HFF-Myc (cell line): Measurements from ENCODE around the gene TRIM64.
"Not testable (repeated sequence)": the region's sequence is repeated elsewhere in the genome, so short reads cannot be mapped to it uniquely, and the experiment has no call there.

Experiments
- DNase-seq: peaks from one replicate; pipeline ENCODE4 v3.0.0-alpha.2; 2011; ENCODE audit warnings: low read depth; ENCODE audit errors: extremely low read depth
- H3K4me3 ChIP-seq: replicated peaks from 2 replicates; pipeline ENCODE4 v1.5.1; 2011; ENCODE audit warnings: low read depth, mild to moderate bottlenecking, control low read depth, low read length
- TF ChIP-seq, protein P1 (sequence below): IDR thresholded peaks from 2 replicates; pipeline ENCODE4 v1.5.1; 2012; ENCODE audit warnings: mild to moderate bottlenecking, low read depth, low read length, control low read depth; ENCODE audit errors: missing control alignments

Gene TRIM64, protein sequence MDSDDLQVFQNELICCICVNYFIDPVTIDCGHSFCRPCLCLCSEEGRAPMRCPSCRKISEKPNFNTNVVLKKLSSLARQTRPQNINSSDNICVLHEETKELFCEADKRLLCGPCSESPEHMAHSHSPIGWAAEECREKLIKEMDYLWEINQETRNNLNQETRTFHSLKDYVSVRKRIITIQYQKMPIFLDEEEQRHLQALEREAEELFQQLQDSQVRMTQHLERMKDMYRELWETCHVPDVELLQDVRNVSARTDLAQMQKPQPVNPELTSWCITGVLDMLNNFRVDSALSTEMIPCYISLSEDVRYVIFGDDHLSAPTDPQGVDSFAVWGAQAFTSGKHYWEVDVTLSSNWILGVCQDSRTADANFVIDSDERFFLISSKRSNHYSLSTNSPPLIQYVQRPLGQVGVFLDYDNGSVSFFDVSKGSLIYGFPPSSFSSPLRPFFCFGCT

DNA sequence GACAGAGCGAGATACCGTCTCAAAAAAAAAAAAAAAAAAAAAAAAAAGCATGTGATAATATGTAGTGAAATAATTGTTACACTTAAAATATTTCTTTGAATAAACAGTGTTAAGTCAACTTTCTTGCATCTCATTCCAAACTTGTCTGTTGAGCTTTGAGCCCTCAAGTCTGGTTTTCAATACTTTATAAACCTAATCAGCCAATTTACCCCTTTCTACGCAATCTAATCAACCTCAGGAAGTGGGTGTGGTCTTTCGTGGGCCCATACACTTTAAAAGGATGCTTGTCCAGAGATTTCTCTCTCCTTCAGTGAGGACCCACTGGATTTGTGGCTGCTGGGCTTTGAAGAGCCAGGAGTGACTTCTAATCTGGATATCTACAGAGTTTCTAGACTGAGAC is at the start of gene TRIM64:
Gene TRIM64 (plus strand): TSS at position 301 of the 400 bp plus-strand sequence. CDS start 2,467 bp downstream, outside the sequence.
- not testable (repeated sequence) for DNase-seq, H3K4me3 ChIP-seq

DNA sequence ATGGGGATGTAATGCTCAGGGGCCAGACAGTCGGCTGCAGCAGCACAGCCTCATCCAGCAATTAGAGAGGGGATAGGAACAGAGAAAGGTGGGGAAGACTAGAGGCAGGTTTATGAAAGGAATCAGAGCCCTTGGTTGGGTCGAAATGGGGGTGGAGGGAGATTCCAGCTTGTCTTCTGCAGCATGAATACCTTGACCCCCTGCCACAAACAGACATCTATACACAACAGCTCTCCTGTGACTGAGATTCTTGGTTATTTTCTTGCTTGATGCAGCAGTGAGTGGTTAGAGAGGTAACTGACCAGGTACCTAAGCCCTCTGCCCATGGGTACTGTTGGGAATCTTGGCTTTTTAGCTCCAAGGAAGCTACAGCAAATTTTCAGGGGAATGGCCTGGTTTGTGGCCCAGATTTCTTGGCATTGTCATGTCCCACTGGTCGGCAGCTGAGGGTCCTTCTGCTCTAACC is 43.6 kb upstream of the TRIM64 start, which contains the start of gene TRIM49D1:
Gene TRIM49D1 (minus strand): TSS at position 51 of the 466 bp plus-strand sequence. CDS start 4,535 bp downstream, outside the sequence.
- H3K4me3 ChIP-seq, result no peak within 1 kb of the TSS
- TF ChIP-seq, protein P1, sequence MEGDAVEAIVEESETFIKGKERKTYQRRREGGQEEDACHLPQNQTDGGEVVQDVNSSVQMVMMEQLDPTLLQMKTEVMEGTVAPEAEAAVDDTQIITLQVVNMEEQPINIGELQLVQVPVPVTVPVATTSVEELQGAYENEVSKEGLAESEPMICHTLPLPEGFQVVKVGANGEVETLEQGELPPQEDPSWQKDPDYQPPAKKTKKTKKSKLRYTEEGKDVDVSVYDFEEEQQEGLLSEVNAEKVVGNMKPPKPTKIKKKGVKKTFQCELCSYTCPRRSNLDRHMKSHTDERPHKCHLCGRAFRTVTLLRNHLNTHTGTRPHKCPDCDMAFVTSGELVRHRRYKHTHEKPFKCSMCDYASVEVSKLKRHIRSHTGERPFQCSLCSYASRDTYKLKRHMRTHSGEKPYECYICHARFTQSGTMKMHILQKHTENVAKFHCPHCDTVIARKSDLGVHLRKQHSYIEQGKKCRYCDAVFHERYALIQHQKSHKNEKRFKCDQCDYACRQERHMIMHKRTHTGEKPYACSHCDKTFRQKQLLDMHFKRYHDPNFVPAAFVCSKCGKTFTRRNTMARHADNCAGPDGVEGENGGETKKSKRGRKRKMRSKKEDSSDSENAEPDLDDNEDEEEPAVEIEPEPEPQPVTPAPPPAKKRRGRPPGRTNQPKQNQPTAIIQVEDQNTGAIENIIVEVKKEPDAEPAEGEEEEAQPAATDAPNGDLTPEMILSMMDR, result no peak
- DNase-seq, result no peak

DNA sequence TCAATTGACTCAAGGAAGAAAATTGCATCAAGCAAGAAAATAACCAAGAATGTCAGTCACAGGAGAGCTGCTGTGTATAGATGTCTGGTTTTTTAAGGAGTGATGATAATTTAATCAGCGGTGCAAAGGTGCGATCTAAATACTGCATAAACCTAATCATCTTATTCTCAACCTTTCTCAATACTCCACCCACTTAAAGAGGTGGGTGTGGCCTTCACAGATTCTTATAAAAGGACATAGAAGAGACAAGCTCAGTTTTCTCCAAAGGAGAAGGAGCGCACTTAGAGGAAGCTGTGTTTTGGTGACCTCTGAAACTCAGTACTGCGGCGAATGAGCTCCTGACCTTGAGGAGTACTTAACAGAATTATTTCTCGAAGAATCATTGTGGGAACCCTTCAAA is 42.1 kb upstream of the TRIM64 start, which contains the start of gene TRIM49D2:
Gene TRIM49D2 (plus strand): TSS at position 301 of the 400 bp plus-strand sequence. CDS start 2,698 bp downstream, outside the sequence.
- not testable (repeated sequence) for DNase-seq, H3K4me3 ChIP-seq

DNA sequence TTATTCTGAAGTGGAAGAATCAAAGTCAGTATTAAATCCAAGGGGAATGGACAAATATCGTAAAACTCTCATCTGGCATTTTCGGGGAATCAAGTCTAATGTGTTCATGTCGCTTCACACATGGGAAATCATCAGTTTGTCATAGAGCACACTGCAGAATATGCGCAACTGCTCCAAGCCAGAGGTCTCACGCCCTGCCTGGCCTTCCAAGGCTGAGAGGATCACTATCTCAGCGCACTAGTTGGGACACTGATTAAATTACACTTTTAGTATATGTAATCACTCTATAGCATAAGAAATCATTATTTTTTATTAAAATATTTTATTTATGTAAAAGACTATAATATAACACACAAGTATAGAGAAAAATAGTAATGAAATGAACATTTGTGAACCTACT is 5.0 kb upstream of the TRIM64 start:
- H3K4me3 ChIP-seq, DNase-seq: not testable (repeated sequence)
